DND-41 (cell line): ENCODE results near the gene HMGN4.

Experiments used
- ATAC-seq: fragments of 200-7000 bp; cut with Tn5 transposase; 3 replicates; pipeline ENCODE4 v1.9.1; 2021; ENCODE audit warnings: low read depth; ENCODE audit not compliant: insufficient read depth
- DNase-seq: peaks from one replicate; pipeline ENCODE4 v3.0.0-alpha.2; 2020
- H2AFZ ChIP-seq: 2 replicates; pipeline ENCODE4 v1.6.0; 2012; ENCODE audit warnings: low read depth, low read length
- H3K27ac ChIP-seq: 2 replicates; pipeline ENCODE4 v1.5.1; 2012; ENCODE audit warnings: low read length, inconsistent platforms
- H3K27me3 ChIP-seq: fragments of 200-600 bp; sonication (generic); 2 replicates; pipeline ENCODE4 v1.6.0; 2012; ENCODE audit warnings: low read length, mild to moderate bottlenecking, inconsistent platforms; ENCODE audit not compliant: insufficient read depth, poor library complexity
- H3K36me3 ChIP-seq: 2 replicates; pipeline ENCODE4 v1.5.1; 2012; ENCODE audit warnings: low read length, inconsistent platforms; ENCODE audit not compliant: insufficient read depth
- H3K4me1 ChIP-seq: 2 replicates; pipeline ENCODE4 v1.5.1; 2012; ENCODE audit warnings: mild to moderate bottlenecking, low read length; ENCODE audit not compliant: insufficient read depth
- H3K4me2 ChIP-seq: 2 replicates; pipeline ENCODE4 v1.6.0; 2012; ENCODE audit warnings: mild to moderate bottlenecking, moderate library complexity, low read length, inconsistent platforms; ENCODE audit not compliant: insufficient read depth
- H3K4me3 ChIP-seq, 2 experiments: fragments of 200-600 bp in 1 of 2; shearing (Covaris generic) in 1 of 2; 2 replicates each; pipeline ENCODE4 v1.5.1; 2012 to 2016; ENCODE audit warnings: inconsistent platforms in 2 of 2, low read length in 2 of 2, mild to moderate bottlenecking in 2 of 2, low read depth in 1 of 2, moderate library complexity in 1 of 2
- H3K79me2 ChIP-seq: 2 replicates; pipeline ENCODE4 v1.6.0; 2012; ENCODE audit warnings: low read length, inconsistent platforms; ENCODE audit not compliant: insufficient read depth
- H3K9ac ChIP-seq: 2 replicates; pipeline ENCODE4 v1.6.0; 2012; ENCODE audit warnings: low read depth, mild to moderate bottlenecking, inconsistent platforms, low read length, moderate library complexity
- H3K9me3 ChIP-seq: 2 replicates; pipeline ENCODE4 v1.5.1; 2012; ENCODE audit warnings: low read length, moderate library complexity, mild to moderate bottlenecking, inconsistent platforms; ENCODE audit not compliant: insufficient read depth, severe bottlenecking
- H4K20me1 ChIP-seq: 2 replicates; pipeline ENCODE4 v1.6.0; 2012; ENCODE audit warnings: low read length; ENCODE audit not compliant: insufficient read depth
- CTCF ChIP-seq: IDR thresholded peaks from 2 replicates; pipeline ENCODE4 v1.5.1; 2012; ENCODE audit warnings: borderline replicate concordance, low read length, moderate library complexity, mild to moderate bottlenecking; ENCODE audit not compliant: poor library complexity, severe bottlenecking; ENCODE audit errors: extremely low read depth
- EZH2 ChIP-seq: IDR thresholded peaks from 3 replicates; pipeline ENCODE4 v1.6.1; 2012; ENCODE audit warnings: borderline replicate concordance, low read depth, mild to moderate bottlenecking, moderate library complexity, low read length, inconsistent platforms; ENCODE audit not compliant: severe bottlenecking

HMGN4 gene

GRCh38 chr6:26534681-26535465, 3.3 kb upstream of the HMGN4 start:
- ATAC-seq, result no peak
- TF ChIP-seq EZH2, result no peak
- TF ChIP-seq CTCF, result no peak
- H3K4me3 ChIP-seq, result no peak overlapping the region
- H3K27me3 ChIP-seq, result no peaks in the 10 kb centered on the region
- H3K27ac ChIP-seq, result peak overlapping the region; percentile 26
- H3K4me2 ChIP-seq, result no peak overlapping the region
- no peak overlapping the region for H3K9ac ChIP-seq
- H4K20me1 ChIP-seq, result no peaks in the 10 kb centered on the region
- H3K79me2 ChIP-seq, result peaks cover 18% of the 10 kb centered on the region
- H2AFZ ChIP-seq, result peak overlapping the region; percentile 36; the same call in 1 of the 2 replicates
- no peak for DNase-seq
- no peaks in the 10 kb centered on the region for H3K9me3 ChIP-seq
- peaks cover 59% of the 10 kb centered on the region for H3K4me1 ChIP-seq
- H3K36me3 ChIP-seq, result peaks cover 3% of the 10 kb centered on the region

- Histone ChIP-seq H3K9ac (peak overlapping the region; percentile 90), H3K27ac (peak overlapping the region; percentile 85), H4K20me1 (no peaks in the 10 kb centered on the region), H3K4me2 (peak overlapping the region; percentile 71), H3K79me2 (peaks cover 35% of the 10 kb centered on the region), H3K4me3 (peak overlapping the region; percentile 86 to 90; a peak in 3 of 4 replicates), H3K36me3 (peaks cover 14% of the 10 kb centered on the region), H3K9me3 (no peaks in the 10 kb centered on the region), H2AFZ (peak overlapping the region; percentile 70), H3K27me3 (no peaks in the 10 kb centered on the region), H3K4me1 (peaks cover 76% of the 10 kb centered on the region)
- ATAC-seq, result no peak
- DNase-seq, result peak; percentile 65
- TF ChIP-seq CTCF (no peak), EZH2 (no peak)
Observed at GRCh38 chr6:26536571-26537159, 1.5 kb upstream of the HMGN4 start.

GRCh38 chr6:26537160-26537845, 863 bp upstream of the HMGN4 start:
- ATAC-seq (peak; percentile 67), DNase-seq (peak; percentile 91)
- H3K4me1 ChIP-seq, result peaks cover 75% of the 10 kb centered on the region
- H3K36me3 ChIP-seq, result peaks cover 17% of the 10 kb centered on the region
- H2AFZ ChIP-seq, result peak overlapping the region; percentile 70
- TF ChIP-seq CTCF (no peak), EZH2 (no peak)
- H4K20me1 ChIP-seq, result no peaks in the 10 kb centered on the region
- H3K9ac ChIP-seq, result peak overlapping the region; percentile 90
- H3K27me3 ChIP-seq, result no peaks in the 10 kb centered on the region
- peak overlapping the region; percentile 85 for H3K27ac ChIP-seq
- H3K79me2 ChIP-seq, result peaks cover 41% of the 10 kb centered on the region
- H3K9me3 ChIP-seq, result no peaks in the 10 kb centered on the region
- H3K4me2 ChIP-seq, result peak overlapping the region; percentile 71
- peak overlapping the region; percentile 86 to 90; a peak in 3 of 4 replicates for H3K4me3 ChIP-seq
